CD14-positive monocyte (primary cell): ENCODE results near the gene RHOBTB1. TPM values are rescaled to one million over a fixed set of nuclear protein-coding genes. Genes with fewer than 3 reads are reported as not detected.

ENCODE experiments used
- DNase-seq, 3 donors: peaks; one replicate each; pipeline ENCODE4 v3.0.0-alpha.2; 2011 to 2022
- H2AFZ ChIP-seq: 2 replicates; pipeline ENCODE4 v1.6.0; 2012; ENCODE audit warnings: mild to moderate bottlenecking, low read depth, low read length, inconsistent platforms; ENCODE audit not compliant: insufficient read depth, poor library complexity, severe bottlenecking
- H3K27ac ChIP-seq, 2 donors: 1 replicate in 1 of 2; 2 replicates in 1 of 2; pipeline ENCODE4 v1.5.1; 2012 to 2013; ENCODE audit warnings: low read length in 2 of 2, control low read depth in 1 of 2, inconsistent platforms in 1 of 2, low read depth in 1 of 2, mild to moderate bottlenecking in 1 of 2
- H3K27me3 ChIP-seq, 2 donors: one replicate each; pipeline versions ENCODE4 v1.6.0 to v1.6.1; 2011 to 2013; ENCODE audit warnings: low read length in 2 of 2; ENCODE audit not compliant: control insufficient read depth in 2 of 2, insufficient read depth in 2 of 2
- H3K36me3 ChIP-seq, 2 donors: replicated peaks in 1 of 2; 1 replicate in 1 of 2; 2 replicates in 1 of 2; pipeline versions ENCODE4 v1.5.1 to v1.6.1; 2012 to 2013; ENCODE audit warnings: low read length in 2 of 2, control low read depth in 1 of 2, inconsistent platforms in 1 of 2, mild to moderate bottlenecking in 1 of 2; ENCODE audit not compliant: insufficient read depth in 2 of 2, control insufficient read depth in 1 of 2
- H3K4me1 ChIP-seq, 2 donors: 1 replicate in 1 of 2; 2 replicates in 1 of 2; pipeline versions ENCODE4 v1.5.1 to v1.6.1; 2012 to 2013; ENCODE audit warnings: low read length in 2 of 2, control low read depth in 1 of 2, inconsistent platforms in 1 of 2, mild to moderate bottlenecking in 1 of 2, moderate library complexity in 1 of 2; ENCODE audit not compliant: insufficient read depth in 2 of 2, control insufficient read depth in 1 of 2
- H3K4me2 ChIP-seq: replicated peaks from 2 replicates; pipeline ENCODE3; 2012; ENCODE audit warnings: low read length, moderate library complexity, mild to moderate bottlenecking; ENCODE audit not compliant: poor library complexity, severe bottlenecking; ENCODE audit errors: extremely low read depth
- H3K4me3 ChIP-seq, 3 experiments: fragments of 200-600 bp in 1 of 3; sonication (generic) in 1 of 3; replicated peaks in 1 of 3; 1 replicate in 2 of 3; 2 replicates in 1 of 3; pipeline ENCODE4 v1.5.1; 2011 to 2013; ENCODE audit warnings: low read length in 3 of 3, mild to moderate bottlenecking in 3 of 3, control low read depth in 2 of 3, low read depth in 2 of 3, inconsistent platforms in 1 of 3, moderate library complexity in 1 of 3
- H3K79me2 ChIP-seq: 2 replicates; pipeline ENCODE4 v1.6.0; 2012; ENCODE audit warnings: mild to moderate bottlenecking, control low read depth, inconsistent platforms, low read length, moderate library complexity; ENCODE audit not compliant: insufficient read depth
- H3K9ac ChIP-seq: 2 replicates; pipeline ENCODE4 v1.6.0; 2017; ENCODE audit warnings: low read length, mild to moderate bottlenecking; ENCODE audit not compliant: insufficient read depth, poor library complexity, severe bottlenecking
- H3K9me3 ChIP-seq, 2 donors: replicated peaks in 1 of 2; 1 replicate in 1 of 2; 2 replicates in 1 of 2; pipeline versions ENCODE4 v1.5.1 to v1.6.1; 2012 to 2013; ENCODE audit warnings: low read length in 2 of 2, control low read depth in 1 of 2; ENCODE audit not compliant: control insufficient read depth in 1 of 2, insufficient read depth in 1 of 2
- H4K20me1 ChIP-seq: 2 replicates; pipeline ENCODE4 v1.6.0; 2012; ENCODE audit warnings: mild to moderate bottlenecking, low read length, control low read depth, moderate library complexity; ENCODE audit not compliant: insufficient read depth
- H3K27ac Mint-ChIP-seq, 7 donors: one replicate each; pipeline ENCODE4 v1.8.0; 2020; ENCODE audit warnings: mild to moderate bottlenecking in 7 of 7, mixed read lengths in 7 of 7, moderate library complexity in 6 of 7, inconsistent platforms in 2 of 7
- H3K27me3 Mint-ChIP-seq, 3 donors: one replicate each; pipeline ENCODE4 v1.8.0; 2021 to 2022; ENCODE audit warnings: low read depth in 3 of 3, mild to moderate bottlenecking in 3 of 3, mixed read lengths in 3 of 3, moderate library complexity in 3 of 3, inconsistent platforms in 1 of 3
- H3K36me3 Mint-ChIP-seq, 2 donors: one replicate each; pipeline ENCODE4 v1.8.0; 2020; ENCODE audit warnings: mixed read lengths in 2 of 2, inconsistent platforms in 1 of 2, mild to moderate bottlenecking in 1 of 2
- H3K4me1 Mint-ChIP-seq: one replicate; pipeline ENCODE4 v1.8.0; 2020; ENCODE audit warnings: mild to moderate bottlenecking, mixed read lengths
- H3K4me3 Mint-ChIP-seq, 2 donors: one replicate each; pipeline ENCODE4 v1.8.0; 2020; ENCODE audit warnings: mild to moderate bottlenecking in 2 of 2, mixed read lengths in 2 of 2, moderate library complexity in 1 of 2
- H3K9me3 Mint-ChIP-seq, 7 donors: one replicate each; pipeline ENCODE4 v1.8.0; 2020 to 2022; ENCODE audit warnings: mixed read lengths in 7 of 7, mild to moderate bottlenecking in 6 of 7, moderate library complexity in 6 of 7, inconsistent platforms in 2 of 7
- WGBS: methylation state at CpG from one replicate; pipeline ENCODE4 v1.1.5; 2013; ENCODE audit warnings: missing lambda C conversion rate; ENCODE audit not compliant: insufficient coverage; 5-methylcytosine and 5-hydroxymethylcytosine counted together
- intact Hi-C, 2 donors: fragments of 100-400 bp; cut with micrococcal nuclease; formaldehyde crosslinking; loops; one replicate each; pipeline versions ENCODE4 v1.15.0 to v1.15.1; 2023
- polyA plus RNA-seq, 3 donors: library from polyadenylated mRNA; depleted of rRNA in 1 of 3; unstranded in 2 of 3; stranded (reverse) in 1 of 3; fragments of 300-500 nt in 2 of 3; fragments of >200 nt in 1 of 3; fragmentation: Illumina TruSeq in 2 of 3; gene quantifications; 1 replicate in 2 of 3; 2 replicates in 1 of 3; pipeline ENCODE4 v1.2.3, GENCODE V29; 2012 to 2021
- TF ChIP-seq, protein P1 (sequence below): fragments of 200-600 bp; IDR thresholded peaks from one replicate; pipeline ENCODE4 v1.8.0; 2022; ENCODE audit warnings: antibody characterized with exemption, mild to moderate bottlenecking

The RHOBTB1 gene
- polyA plus RNA-seq, 3 donors: 0.41 to 0.96 (median 0.62) TPM

DNA sequence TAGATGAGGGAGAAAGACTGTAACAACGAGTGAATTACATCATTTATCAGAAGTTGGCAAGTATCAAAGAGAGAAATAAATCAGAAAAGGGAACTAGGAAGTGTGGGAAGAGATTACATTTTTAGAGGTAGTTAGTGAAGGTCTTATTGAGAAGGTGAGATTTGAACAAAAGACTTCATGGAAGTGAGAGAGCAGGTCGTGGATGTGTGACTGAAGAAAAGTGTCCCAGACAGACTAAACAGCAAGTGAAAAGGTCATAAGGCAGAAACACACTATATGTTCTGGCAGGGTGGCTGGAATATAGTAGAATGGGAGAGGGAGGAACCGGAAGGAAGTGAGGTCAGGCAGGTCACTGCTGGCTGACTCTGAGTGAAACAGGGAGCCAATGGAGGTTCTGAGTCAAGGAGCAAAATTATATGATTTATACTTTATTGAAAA, 35.7 kb upstream of the RHOBTB1 start:
- intact Hi-C loops: no loop called here
- Mint-ChIP-seq H3K36me3 (no peaks in the 10 kb centered on the region), H3K9me3 (no peaks in the 10 kb centered on the region), H3K27ac (no peak overlapping the region), H3K27me3 (peaks cover 0 to 3% (median 2%) of the 10 kb centered on the region in 3 donors), H3K4me1 (peaks cover 5% of the 10 kb centered on the region), H3K4me3 (no peak overlapping the region)
- H3K4me1 ChIP-seq: no peaks in the 10 kb centered on the region
- no peaks in the 10 kb centered on the region for H4K20me1 ChIP-seq
- no peak overlapping the region for H3K4me2 ChIP-seq
- H3K27ac ChIP-seq: no peak overlapping the region
- H3K36me3 ChIP-seq: no peaks in the 10 kb centered on the region
- H3K27me3 ChIP-seq: no peaks in the 10 kb centered on the region
- no peaks in the 10 kb centered on the region for H3K9me3 ChIP-seq
- no peak for DNase-seq
- TF ChIP-seq, protein P1, sequence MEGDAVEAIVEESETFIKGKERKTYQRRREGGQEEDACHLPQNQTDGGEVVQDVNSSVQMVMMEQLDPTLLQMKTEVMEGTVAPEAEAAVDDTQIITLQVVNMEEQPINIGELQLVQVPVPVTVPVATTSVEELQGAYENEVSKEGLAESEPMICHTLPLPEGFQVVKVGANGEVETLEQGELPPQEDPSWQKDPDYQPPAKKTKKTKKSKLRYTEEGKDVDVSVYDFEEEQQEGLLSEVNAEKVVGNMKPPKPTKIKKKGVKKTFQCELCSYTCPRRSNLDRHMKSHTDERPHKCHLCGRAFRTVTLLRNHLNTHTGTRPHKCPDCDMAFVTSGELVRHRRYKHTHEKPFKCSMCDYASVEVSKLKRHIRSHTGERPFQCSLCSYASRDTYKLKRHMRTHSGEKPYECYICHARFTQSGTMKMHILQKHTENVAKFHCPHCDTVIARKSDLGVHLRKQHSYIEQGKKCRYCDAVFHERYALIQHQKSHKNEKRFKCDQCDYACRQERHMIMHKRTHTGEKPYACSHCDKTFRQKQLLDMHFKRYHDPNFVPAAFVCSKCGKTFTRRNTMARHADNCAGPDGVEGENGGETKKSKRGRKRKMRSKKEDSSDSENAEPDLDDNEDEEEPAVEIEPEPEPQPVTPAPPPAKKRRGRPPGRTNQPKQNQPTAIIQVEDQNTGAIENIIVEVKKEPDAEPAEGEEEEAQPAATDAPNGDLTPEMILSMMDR: no peak
- H3K9ac ChIP-seq: no peak overlapping the region
- H3K79me2 ChIP-seq: no peaks in the 10 kb centered on the region
- H2AFZ ChIP-seq: no peak overlapping the region
- 54% methylated on average over 3 of the region's 3 CpGs for WGBS
- H3K4me3 ChIP-seq: no peak overlapping the region

DNA sequence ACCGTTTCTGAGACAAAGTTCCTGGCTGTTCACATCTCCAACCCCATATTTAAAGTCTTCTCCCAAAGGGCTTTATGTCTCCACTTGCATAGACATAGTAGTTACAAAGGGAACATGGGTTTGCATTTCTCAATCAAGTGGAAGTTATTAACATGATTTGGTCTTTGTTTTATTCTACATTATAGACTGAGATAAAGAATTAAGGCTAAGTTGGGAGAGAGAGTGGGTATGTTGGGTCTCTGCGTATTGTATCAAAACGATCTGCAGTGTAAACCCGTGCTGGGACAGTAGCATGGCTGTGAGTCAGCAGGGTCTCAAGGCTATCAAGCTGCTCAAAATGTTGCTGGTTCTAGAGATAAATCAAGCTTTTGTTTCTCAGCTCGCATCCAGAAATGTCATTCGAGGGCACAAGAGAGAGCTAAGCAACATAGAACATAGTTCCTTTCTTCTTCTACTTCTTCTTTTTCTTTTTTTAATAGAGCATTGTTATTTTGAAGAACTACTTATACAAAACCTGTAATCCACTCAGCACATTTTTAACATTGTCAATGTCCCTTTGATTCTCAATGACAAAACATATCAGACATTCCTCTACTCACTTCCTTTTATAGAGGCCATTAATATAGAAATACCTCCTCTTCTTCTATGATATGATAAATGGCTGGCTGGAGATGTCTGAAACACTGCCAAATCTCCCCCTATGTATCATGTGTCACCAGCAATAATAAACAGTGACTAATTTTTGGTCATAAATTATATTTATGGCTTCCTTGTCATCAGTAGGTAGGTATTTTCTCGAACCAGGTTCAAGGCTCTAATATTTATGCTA, 34.5 kb upstream of the RHOBTB1 start:
- H3K4me1 ChIP-seq: no peaks in the 10 kb centered on the region
- no peaks in the 10 kb centered on the region for H4K20me1 ChIP-seq
- H3K27ac ChIP-seq: no peak overlapping the region
- Mint-ChIP-seq H3K4me3 (no peak overlapping the region), H3K4me1 (peaks cover 5% of the 10 kb centered on the region), H3K36me3 (no peaks in the 10 kb centered on the region), H3K27me3 (peaks cover 0 to 2% (median 1%) of the 10 kb centered on the region in 3 donors), H3K9me3 (no peaks in the 10 kb centered on the region), H3K27ac (no peak overlapping the region)
- no peaks in the 10 kb centered on the region for H3K9me3 ChIP-seq
- 19% methylated on average over 3 of the region's 7 CpGs for WGBS
- H2AFZ ChIP-seq: no peak overlapping the region
- no peaks in the 10 kb centered on the region for H3K27me3 ChIP-seq
- H3K79me2 ChIP-seq: no peaks in the 10 kb centered on the region
- H3K4me3 ChIP-seq: no peak overlapping the region
- no peak overlapping the region for H3K4me2 ChIP-seq
- H3K9ac ChIP-seq: no peak overlapping the region
- TF ChIP-seq, protein P1: no peak
- H3K36me3 ChIP-seq: no peaks in the 10 kb centered on the region
- DNase-seq: no peak
- intact Hi-C loops: no loop called here
